ENCODE results near the gene NEBL. TPM values are rescaled to one million over a fixed set of nuclear protein-coding genes. Genes with fewer than 3 reads are reported as not detected.

NEBL gene
- total and polyA plus RNA-seq, 4 donors = 19.4 to 74.7 (median 50.1) TPM

DNA sequence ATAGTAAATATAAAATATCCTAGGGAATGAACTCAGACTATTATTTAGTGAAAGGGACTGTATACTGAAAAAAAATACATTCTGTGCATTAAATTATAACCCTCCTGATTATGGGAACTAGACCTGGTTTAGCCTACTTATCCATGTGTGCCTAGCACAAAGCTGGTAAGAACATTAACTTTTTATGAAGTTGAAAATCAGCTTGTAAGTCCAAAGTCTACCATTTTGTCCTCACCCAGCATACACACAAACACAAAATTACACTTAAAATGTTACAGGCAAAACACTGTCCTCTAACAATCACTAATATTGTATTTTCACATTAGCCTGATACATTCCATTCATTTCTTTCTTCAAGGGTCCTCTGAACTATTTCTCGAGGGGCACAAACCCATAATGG, 19.9 kb upstream of the NEBL start:
- Histone ChIP-seq H3K27me3 (ENCODE audit: control insufficient read depth in 3 of 3, insufficient read depth in 3 of 3, low read length in 2 of 3) (no peaks in the 10 kb centered on the region), H3K36me3 (ENCODE audit: control insufficient read depth in 4 of 4, insufficient read depth in 4 of 4, low read length in 4 of 4) (no peaks in the 10 kb centered on the region), H3K4me1 (ENCODE audit: control insufficient read depth in 5 of 5, insufficient read depth in 5 of 5, low read length in 5 of 5) (peaks cover 0 to under 1% (median under 1%) of the 10 kb centered on the region in 5 donors), H3K27ac (ENCODE audit: low read depth in 1 of 2, low read length in 1 of 2) (no peak overlapping the region), H3K9ac (ENCODE audit: insufficient read depth in 1 of 2, low read length in 2 of 2) (no peak overlapping the region), H3K4me3 (no peak overlapping the region), H3K9me3 (ENCODE audit: control insufficient read depth in 4 of 4, insufficient read depth in 3 of 4, low read length in 3 of 4) (peaks cover 0 to 2% (median 0%) of the 10 kb centered on the region in 4 donors)
- DNase-seq (no peak), ATAC-seq (ENCODE audit: insufficient read depth, low FRiP score) (no peak)
- WGBS, 2 donors = 66 to 80% methylated on average over 1 of the region's 1 CpG
- TF ChIP-seq, protein P1, sequence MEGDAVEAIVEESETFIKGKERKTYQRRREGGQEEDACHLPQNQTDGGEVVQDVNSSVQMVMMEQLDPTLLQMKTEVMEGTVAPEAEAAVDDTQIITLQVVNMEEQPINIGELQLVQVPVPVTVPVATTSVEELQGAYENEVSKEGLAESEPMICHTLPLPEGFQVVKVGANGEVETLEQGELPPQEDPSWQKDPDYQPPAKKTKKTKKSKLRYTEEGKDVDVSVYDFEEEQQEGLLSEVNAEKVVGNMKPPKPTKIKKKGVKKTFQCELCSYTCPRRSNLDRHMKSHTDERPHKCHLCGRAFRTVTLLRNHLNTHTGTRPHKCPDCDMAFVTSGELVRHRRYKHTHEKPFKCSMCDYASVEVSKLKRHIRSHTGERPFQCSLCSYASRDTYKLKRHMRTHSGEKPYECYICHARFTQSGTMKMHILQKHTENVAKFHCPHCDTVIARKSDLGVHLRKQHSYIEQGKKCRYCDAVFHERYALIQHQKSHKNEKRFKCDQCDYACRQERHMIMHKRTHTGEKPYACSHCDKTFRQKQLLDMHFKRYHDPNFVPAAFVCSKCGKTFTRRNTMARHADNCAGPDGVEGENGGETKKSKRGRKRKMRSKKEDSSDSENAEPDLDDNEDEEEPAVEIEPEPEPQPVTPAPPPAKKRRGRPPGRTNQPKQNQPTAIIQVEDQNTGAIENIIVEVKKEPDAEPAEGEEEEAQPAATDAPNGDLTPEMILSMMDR (IDR thresholded peaks at IDR 0.05; ENCODE audit: control extremely low read depth, extremely low read depth) = no peak

DNA sequence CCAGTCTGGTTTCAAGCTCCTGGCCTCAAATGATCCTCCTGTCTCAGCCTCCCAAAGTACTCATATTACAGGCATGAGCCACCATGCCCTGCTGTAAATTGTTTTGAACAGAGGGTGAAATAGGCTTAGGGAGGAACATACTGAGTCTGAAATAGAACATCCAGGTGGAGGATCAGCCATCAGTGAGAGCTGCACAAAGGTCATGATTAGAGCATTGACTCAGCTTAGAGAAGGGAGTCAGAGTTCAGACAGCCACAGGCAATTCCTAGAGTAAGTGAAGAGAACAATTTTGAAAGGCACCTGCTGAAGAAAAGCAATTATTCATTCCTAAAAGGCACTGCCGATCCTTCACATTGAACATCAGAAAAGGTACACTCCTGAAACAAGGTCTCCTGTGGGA, 15.9 kb upstream of the NEBL start:
- ATAC-seq (ENCODE audit: insufficient read depth, low FRiP score) (no peak), DNase-seq (no peak)
- no peak overlapping the region for H3K27ac ChIP-seq (ENCODE audit: low read depth in 1 of 2, low read length in 1 of 2)
- 91 to 100% methylated on average over 1 of the region's 1 CpG for WGBS, 2 donors
- no peak overlapping the region for H3K9ac ChIP-seq (ENCODE audit: insufficient read depth in 1 of 2, low read length in 2 of 2)
- H3K27me3 ChIP-seq (ENCODE audit: control insufficient read depth in 3 of 3, insufficient read depth in 3 of 3, low read length in 2 of 3) = no peaks in the 10 kb centered on the region
- H3K4me1 ChIP-seq (ENCODE audit: control insufficient read depth in 5 of 5, insufficient read depth in 5 of 5, low read length in 5 of 5) = peaks cover 0 to 3% (median 0%) of the 10 kb centered on the region in 5 donors
- no peaks in the 10 kb centered on the region for H3K36me3 ChIP-seq (ENCODE audit: control insufficient read depth in 4 of 4, insufficient read depth in 4 of 4, low read length in 4 of 4)
- H3K4me3 ChIP-seq = no peak overlapping the region
- H3K9me3 ChIP-seq (ENCODE audit: control insufficient read depth in 4 of 4, insufficient read depth in 3 of 4, low read length in 3 of 4) = peaks cover 0 to 2% (median 0%) of the 10 kb centered on the region in 4 donors
- TF ChIP-seq, protein P1 (IDR thresholded peaks at IDR 0.05; ENCODE audit: control extremely low read depth, extremely low read depth) = no peak

DNA sequence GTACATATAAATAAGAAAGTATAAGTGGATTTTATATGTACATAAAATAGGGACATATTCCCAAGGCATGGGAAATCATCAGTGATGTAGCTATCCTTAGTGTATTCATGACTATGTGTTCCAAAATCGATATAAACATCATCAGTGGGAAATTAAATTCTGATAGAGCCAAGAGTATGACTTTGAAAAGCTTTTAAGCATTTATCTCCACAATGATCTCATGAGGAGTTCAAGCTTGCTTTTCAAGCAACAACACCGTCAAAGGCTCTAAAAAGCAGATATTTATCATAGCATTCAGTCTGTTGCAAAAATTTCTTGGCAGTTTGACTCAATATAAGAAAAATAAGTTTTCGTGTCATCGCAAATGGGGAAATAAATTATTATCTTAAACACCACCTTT, 14.5 kb upstream of the NEBL start:
- H3K27me3 ChIP-seq (ENCODE audit: control insufficient read depth in 3 of 3, insufficient read depth in 3 of 3, low read length in 2 of 3) = no peaks in the 10 kb centered on the region
- H3K4me3 ChIP-seq = no peak overlapping the region
- H3K36me3 ChIP-seq (ENCODE audit: control insufficient read depth in 4 of 4, insufficient read depth in 4 of 4, low read length in 4 of 4) = no peaks in the 10 kb centered on the region
- ATAC-seq (ENCODE audit: insufficient read depth, low FRiP score) = no peak
- no peak overlapping the region for H3K27ac ChIP-seq (ENCODE audit: low read depth in 1 of 2, low read length in 1 of 2)
- 84 to 86% methylated on average over 4 of the region's 4 CpGs for WGBS, 2 donors
- H3K9me3 ChIP-seq (ENCODE audit: control insufficient read depth in 4 of 4, insufficient read depth in 3 of 4, low read length in 3 of 4) = peaks cover 0 to 2% (median 0%) of the 10 kb centered on the region in 4 donors
- no peak overlapping the region for H3K9ac ChIP-seq (ENCODE audit: insufficient read depth in 1 of 2, low read length in 2 of 2)
- TF ChIP-seq, protein P1 (IDR thresholded peaks at IDR 0.05; ENCODE audit: control extremely low read depth, extremely low read depth) = no peak
- no peak for DNase-seq
- H3K4me1 ChIP-seq (ENCODE audit: control insufficient read depth in 5 of 5, insufficient read depth in 5 of 5, low read length in 5 of 5) = peaks cover 0 to 3% (median 0%) of the 10 kb centered on the region in 5 donors

DNA sequence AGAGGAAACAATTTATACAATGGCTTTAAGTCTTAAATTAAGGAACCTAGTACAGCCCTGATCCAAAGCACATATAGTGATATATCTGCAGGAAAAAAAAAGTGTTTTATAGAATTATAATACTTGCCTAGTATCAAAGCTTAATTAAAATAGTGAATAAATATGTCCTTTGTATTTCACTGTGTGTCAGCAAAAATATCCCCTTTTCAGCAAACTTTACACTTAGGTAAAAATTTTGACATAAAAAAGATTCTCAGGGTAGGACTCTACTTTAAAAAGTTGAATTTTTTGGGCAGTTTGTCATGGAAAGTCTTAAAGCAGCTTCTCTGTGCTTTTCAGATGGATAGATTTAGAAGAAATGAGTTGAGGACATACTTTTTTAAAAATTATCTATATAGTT, 12.7 kb upstream of the NEBL start:
- Histone ChIP-seq H3K9ac (ENCODE audit: insufficient read depth in 1 of 2, low read length in 2 of 2) (no peak overlapping the region), H3K9me3 (ENCODE audit: control insufficient read depth in 4 of 4, insufficient read depth in 3 of 4, low read length in 3 of 4) (peaks cover 0 to 3% (median 0%) of the 10 kb centered on the region in 4 donors), H3K27ac (ENCODE audit: low read depth in 1 of 2, low read length in 1 of 2) (no peak overlapping the region), H3K27me3 (ENCODE audit: control insufficient read depth in 3 of 3, insufficient read depth in 3 of 3, low read length in 2 of 3) (no peaks in the 10 kb centered on the region), H3K4me1 (ENCODE audit: control insufficient read depth in 5 of 5, insufficient read depth in 5 of 5, low read length in 5 of 5) (peaks cover 0 to 3% (median 0%) of the 10 kb centered on the region in 5 donors), H3K36me3 (ENCODE audit: control insufficient read depth in 4 of 4, insufficient read depth in 4 of 4, low read length in 4 of 4) (no peaks in the 10 kb centered on the region), H3K4me3 (no peak overlapping the region)
- no peak for DNase-seq
- TF ChIP-seq, protein P1 (IDR thresholded peaks at IDR 0.05; ENCODE audit: control extremely low read depth, extremely low read depth) = no peak
- ATAC-seq (ENCODE audit: insufficient read depth, low FRiP score) = no peak
